IPS DF 4.7 (cell line): ENCODE results near the gene LIPH.
"Not testable (repeated sequence)": the region's sequence is repeated elsewhere in the genome, so short reads cannot be mapped to it uniquely, and the experiment has no call there.

ENCODE experiments used
- DNase-seq: peaks from one replicate; pipeline ENCODE4 v3.0.0-alpha.2; 2013; ENCODE audit warnings: low spot score; ENCODE audit errors: extremely low read depth

The LIPH gene

DNA sequence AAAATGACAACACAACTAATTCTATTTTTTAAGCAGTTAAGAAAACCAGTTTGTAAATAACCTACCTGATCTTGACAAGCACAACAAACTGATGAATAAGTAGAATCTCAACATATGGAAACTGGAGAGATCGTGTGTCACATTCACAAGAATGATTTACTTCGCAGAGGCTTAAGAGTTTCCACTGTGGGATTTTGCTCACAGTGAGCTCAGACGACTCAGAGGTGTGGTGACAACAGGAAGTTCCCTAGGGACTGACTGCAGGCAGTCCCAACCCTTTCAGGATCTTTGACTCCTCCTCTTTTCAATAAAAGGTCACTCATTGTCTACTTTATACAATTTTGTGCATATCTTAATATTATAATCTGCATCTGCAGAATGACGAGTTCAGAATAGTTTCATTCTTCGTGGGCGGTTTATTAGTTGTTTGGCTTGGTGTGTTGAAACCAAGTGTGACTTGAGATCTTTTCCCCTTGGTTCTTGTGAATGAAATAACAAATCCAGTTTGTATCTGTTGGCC lies at the start of gene LIPH:
TSS of gene LIPH (minus strand) at position 231 of the 520 bp plus-strand sequence. CDS start at position 114, 117 bp downstream.
- no peak for DNase-seq

DNA sequence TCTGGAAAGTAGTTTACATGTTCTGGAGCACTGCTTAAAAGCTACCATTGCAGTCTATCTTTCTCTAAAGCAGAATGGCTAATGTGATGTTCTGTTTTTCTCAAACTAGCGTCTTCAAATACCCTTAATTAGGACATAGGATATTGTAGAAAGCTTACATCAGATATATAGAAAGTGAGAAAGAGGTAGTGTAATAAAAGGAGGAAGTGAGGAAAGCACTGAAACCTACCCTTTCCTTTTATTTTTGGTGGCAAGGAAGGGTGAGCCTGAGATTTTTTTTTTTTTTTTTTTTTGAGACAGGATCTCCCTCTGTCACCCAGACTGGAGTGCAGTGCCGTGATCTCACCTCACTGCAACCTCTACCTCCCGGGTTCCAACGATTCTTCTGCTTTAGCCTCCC lies 43.1 kb upstream of the LIPH start:
- no peak for DNase-seq

DNA sequence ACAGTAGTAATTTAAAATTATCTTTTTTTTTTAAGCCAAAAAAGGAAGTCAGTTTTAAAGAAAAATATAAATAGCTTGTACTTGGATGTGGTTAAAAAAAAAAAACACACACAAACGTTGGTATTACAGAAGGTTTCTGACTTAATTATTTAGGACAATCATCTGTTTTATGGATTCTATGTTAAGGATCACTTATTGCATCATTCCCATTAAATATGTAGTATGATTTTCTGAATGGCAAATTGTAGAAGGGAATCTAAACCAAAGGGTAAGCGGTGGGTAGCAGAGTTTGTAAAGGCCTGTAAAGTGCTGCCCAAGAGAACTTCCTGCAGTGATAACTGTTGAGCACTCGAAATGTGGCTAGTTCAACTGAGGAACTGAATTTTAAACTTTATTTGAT lies 41.7 kb upstream of the LIPH start:
- DNase-seq: no peak

DNA sequence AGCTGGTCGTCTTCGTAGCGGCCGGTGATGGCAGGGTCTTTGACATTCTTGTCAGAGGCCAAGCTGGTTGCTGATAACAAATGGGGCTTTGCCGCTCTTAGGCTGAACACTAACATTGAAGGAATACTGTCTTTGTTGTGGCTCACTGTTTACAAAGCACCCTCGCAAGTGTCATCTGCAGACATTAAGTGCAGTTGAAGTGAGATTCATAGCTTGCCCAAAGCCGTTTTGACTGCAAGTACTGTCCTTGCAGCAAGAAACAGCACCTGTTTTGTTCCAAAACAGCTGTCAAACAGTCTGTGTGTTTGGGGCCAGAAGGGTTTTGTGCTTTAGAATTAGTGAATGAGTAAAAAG lies 34.3 kb upstream of the LIPH start:
- no peak for DNase-seq

DNA sequence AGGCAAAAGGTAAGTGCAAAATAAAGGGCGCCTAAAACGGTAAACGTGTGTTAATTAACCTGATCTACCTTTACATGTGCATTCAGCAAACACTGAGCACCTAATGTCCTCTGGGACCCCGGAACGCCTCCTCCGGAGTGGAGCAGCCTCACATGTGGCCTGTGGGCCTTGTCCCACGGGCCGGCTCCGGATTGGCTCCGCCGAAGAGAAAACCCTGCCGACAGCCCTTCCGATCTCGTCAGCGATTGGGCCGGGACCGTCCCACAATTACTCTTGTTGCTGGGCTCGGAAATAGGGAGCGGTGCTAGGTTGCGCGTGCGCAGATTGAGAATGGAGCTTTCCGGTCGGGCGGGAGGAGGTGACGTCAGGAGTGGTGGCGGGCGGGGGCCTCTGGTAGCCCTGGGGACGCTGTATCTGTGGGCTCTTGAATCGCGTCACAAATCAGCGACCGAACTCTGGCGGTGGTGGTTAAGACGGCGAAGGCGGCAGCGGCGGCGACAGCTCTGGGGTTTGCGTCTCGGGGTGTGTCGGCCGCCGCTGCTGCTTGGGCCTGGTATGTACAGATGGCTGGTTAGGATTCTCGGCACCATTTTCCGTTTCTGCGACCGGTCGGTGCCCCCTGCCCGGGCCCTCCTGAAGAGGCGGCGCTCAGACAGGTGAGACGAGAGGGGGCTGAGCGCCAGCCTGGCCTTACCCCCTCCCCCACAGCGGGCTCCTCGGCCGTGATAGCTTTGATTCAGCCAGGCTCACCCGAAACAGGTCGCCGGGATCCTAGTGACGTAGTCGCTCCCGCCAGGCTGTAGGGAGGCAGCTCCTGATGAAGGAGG lies 33.7 kb upstream of the LIPH start, which contains the start of gene SENP2:
TSS of gene SENP2 (plus strand) at position 437 of the 827 bp plus-strand sequence. CDS start at position 556, 119 bp downstream.
- peak; percentile 91 for DNase-seq

DNA sequence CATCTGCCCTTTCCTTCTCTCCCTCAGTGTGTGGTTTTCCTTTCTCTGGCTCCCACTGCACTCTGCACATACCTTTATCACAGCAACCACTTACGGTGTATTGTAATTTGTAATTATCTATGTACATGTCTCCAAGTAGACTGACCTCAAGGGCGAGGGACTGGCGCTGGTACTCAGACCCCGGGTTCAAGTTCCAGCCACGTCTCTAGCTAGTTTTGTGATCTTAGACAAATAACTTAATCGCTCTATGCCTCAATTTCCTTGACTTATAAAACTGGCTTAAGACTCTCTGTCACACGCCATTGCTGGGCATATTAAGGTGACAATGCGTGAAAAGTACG lies 33.1 kb upstream of the LIPH start:
- no peak for DNase-seq

DNA sequence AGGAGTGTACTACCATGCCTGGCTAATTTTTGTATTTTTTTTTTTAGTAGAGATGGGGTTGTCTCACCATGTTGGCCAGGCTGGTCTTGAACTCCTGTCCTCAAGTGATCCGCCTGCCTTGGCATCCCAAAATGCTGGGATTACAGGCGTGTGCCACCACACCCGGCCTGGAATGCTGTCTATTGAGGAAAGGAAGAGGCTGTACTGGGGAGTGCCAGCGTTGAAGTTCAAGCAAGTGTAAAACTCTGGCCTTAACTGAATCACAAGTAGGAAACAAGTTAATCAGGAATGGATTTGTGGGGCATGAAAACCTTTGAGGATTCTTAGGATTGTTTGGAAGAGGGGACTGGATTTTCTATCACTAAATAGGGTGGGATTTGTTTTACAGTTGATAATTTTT lies 32.3 kb upstream of the LIPH start:
- DNase-seq: no peak

DNA sequence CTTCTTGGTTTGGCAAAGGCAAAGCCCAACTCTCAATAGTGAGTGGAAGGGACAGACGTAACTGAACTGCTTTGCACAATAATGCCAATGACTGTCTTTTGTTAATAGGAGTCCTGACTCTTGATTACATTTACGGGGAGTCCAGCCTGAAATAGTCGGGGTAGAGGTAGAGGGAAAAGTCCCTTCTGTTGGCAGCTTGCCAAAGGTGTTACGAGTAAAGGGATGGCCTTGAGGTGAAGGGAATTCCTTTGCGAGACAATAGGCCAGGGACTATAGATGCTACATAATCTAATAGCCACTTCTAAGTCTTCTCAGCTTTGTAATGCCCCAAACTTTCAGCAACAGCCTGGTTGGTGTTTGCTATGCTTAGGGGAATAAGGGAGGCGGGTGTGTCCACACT lies 31.5 kb upstream of the LIPH start:
- DNase-seq: no peak

DNA sequence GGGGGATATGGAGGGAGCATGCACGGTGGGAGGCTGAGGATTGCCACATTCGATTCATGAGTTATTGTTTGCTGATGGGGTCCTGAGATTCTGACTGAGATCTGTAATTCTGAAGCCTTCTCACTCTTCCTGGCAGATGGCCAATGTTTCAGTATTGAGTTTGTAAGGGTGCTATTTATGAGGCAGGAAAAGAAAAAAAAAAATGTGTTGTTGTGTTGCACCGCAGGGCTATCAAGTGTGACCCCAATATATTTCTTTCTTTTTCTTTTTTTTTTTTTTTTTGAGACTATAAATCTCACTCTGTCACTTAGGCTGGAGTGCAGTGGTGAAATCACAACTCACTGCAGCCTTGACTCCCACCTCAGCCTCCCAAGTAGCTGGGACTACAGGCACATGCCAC lies 30.5 kb upstream of the LIPH start:
- DNase-seq: no peak

DNA sequence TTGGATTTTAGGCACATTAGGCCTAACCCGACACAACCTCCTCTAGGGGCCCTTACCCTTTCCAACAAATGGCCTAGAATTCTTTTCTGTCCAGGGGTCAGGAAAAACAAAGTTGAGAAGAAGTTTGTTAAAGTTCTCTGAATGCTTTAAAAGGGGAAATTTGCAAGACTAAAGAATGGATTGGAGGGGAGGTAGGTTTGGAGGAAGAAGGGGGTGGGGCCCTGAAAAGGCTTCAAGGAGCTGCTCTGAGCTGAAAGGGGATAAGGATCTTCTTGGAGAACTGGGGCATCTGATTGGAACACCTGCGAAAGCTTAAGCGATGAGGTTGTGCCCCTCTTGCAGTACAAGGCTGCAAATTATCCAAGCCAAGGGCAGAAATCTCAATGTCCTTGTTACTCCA lies 29.8 kb upstream of the LIPH start:
- peak; percentile 90 for DNase-seq

DNA sequence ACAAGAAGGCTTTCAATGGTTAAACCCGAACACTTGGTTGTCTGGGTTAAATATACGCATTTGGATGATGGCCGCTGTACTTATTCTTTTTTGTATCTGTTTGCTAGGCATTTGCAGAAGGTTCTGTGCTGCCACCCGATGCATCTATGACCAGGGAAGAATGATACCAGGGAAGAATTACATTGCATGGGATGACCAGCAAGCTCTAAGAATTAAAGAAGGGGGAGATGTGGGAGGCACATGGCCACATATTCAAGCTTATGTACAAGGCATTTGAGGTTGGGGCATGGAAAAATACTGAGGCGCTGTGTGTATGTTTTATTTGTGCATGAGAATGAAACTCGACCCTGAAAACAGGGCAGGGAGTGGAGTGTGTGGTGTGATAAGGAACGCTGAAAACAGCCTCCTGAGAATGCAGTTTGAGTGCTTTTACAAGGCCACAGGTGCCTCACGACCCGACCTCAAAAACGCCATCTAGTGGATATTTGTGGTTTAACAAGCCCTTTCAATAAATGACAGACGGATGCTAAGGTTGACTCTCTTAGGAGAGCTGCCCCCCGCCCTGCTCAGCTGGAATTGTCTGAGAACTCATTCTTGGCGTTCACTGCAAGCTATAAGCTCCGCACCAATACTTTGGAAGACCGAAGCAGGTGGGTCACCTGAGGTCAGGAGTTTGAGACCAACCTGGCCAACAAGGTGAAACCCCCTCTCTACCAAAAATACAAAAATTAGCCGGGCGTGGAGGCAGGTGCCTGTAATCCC lies 22.9 kb upstream of the LIPH start:
- DNase-seq: not testable (repeated sequence)

DNA sequence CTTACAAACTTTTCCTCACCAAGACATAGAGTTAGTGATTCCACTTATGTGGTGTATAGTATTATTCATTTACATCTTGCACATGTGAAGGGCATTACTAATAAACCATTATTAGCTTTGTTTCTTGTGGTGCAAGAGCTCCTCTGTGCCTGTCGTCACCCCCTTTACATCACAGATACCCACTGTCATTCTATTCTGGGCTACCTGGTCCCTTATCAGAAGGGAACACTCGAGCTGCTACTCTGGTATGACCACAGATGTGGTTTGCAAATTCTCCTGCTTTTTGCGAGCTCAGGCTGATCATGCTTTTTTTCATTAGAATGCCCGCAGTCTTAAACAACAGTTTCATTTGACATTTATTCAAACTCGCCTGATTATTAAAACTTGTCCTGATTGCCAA lies 19.8 kb upstream of the LIPH start:
- no peak for DNase-seq

DNA sequence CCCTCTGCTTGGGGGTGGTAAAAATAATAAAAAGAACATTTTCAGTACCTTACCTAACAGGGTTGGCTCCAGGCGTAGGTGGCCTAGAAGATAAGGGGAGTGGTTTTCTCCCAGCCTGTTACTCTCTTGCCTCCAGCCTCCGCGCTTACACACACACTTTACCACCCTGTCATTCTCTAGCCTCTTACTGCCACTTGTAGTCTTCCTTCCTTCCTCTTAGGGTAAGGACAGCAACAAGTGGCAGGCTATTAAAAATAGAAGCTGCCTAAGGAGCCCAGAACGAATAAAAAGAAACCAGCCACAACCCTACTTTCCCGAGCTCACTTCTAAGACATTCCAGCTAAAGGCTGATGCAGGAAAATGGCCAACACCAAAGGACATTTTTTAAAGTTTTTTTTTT lies 9.6 kb upstream of the LIPH start:
- no peak for DNase-seq

DNA sequence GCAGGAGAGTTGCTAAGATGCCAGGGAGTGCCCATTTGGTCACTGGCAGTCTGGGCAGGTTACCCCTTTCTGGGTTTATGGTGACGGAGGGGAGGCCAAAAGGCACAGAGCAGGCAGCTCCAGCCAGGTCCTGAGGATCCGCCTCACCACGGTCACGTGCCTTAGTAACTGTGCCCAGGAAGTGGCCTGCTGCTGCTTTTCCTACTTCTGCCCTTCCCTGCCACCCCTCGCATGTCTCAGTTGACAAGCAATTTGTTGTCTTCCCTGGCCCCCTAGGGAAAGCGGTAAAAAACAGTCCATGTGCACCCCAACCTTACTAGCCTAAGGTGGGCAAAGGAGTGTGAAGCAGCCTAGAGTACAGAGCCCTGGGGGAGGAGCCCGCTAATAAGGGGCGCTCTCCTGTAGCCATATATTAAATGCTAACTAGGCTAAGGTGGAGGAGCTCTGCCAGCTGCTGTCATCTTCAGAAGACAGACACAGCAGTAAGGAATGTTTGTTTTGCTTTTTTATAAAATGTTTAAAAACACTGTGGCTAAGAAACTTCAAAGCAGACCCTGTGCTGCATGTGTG lies 9.1 kb upstream of the LIPH start:
- no peak for DNase-seq

DNA sequence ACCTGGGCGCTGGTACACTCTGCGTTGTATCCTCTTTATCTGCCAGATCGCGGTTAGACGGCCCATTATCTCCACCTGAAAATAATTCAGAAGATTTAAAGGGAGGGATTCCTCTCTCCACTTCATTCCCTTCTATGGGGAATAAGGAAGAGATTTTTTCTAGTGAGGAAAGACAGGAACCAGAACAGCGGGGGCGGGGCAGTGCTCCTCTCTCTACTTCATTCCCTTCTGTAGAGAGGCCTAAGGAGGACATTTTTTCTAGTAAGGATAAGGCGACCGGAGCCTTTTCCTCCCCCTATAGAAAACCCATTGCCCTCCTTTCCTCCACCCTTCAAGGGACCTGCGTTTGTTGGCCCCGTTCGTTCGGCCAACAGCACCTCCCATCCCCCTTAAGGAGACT lies 8.3 kb upstream of the LIPH start:
- DNase-seq: no peak

DNA sequence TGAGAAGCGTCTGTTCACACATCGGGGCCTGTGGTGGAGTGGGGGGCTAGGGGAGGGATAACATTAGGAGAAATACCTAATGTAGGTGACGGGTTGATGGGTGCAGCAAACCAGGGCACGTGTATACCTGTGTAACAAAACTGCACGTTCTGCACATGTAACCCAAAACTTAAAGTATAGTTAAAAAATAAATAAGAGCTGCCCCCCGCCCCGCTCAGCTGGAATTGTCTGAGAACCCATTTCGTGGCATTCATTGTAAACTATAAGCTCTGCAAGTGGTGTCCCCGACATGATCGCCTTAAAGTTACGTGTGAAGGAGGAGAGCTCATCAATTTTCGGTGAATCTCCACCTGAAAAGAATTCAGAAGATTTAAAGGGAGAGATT lies 7.3 kb upstream of the LIPH start:
- DNase-seq: no peak

DNA sequence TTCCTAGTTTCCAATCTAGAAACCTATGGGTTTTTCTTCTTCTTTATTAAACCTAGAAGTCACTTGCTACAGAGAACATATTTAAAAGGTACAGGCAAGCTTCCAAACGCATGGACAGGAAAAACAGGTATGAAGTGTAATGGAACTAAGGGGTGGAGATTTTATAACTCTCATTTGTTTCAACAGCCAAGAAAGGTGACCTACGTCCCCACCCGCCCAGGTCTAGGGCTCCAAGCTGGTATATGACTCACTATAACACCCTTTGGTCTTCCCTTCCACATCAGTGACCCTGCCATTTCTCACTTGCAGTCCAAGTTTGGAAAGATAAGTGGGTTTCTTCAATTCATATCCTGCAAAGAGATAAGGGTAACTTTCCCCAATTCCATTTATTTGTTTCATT lies 6.0 kb upstream of the LIPH start:
- DNase-seq: no peak

DNA sequence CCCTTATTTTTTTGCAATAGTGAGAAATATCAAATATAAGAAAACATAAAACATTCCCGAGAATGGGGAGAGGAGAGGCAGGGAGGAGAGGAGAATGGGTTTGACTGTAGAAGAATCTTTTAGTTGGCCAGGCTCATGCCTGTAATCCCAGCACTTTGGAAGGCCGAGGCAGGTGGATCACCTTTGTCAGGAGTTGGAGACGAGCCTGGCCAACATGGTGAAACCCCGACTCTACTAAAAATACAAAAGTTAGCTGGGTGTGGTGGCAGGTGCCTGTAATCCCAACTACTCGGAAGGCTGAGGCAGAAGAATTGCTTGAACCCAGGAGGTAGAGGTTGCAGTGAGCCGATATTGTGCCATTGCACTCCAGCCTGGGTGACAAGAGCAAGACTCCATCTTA lies 4.3 kb upstream of the LIPH start:
- DNase-seq: not testable (repeated sequence)

DNA sequence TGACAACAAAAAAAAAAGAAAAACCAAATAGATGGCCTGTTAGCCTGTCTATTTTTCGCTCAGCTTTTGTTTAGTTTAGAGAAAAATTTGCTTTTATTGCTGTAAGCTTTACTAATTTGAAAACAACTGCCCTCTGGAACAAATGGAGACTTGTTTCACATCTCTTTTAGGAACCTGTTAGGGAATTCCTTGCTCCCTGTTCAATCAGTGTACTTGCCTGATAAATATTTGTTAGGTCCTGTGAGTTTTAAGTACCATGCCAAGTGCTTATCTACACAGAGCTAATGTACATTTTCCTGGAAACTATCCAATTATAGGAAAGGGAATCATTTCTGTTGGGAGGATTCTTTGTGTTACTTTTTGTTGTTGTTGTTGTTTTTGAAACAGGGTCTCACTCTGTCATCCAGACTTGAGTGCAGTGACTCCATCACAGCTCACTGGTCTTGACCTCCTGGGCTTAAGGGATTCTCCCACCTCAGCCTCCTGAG lies 3.5 kb upstream of the LIPH start:
- DNase-seq: no peak

DNA sequence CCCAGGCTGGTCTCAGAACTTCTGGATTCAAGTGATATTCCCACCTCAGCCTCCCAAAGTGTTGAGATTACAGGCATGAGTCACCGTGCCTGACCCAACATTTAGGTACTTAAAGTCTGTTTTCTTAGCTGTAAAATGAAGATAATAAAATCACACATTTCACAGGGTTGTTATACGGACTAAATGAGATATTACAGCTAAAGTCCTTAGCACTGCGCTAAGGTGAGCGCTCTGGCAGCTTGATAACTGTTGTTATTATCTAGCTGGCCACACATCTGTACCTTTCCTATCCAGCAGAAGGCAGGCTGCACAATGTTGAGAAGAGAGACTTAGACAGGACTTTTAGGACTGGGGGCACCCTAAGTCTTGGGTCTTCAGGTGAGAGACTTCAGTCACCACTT lies 2.7 kb upstream of the LIPH start:
- DNase-seq: no peak

DNA sequence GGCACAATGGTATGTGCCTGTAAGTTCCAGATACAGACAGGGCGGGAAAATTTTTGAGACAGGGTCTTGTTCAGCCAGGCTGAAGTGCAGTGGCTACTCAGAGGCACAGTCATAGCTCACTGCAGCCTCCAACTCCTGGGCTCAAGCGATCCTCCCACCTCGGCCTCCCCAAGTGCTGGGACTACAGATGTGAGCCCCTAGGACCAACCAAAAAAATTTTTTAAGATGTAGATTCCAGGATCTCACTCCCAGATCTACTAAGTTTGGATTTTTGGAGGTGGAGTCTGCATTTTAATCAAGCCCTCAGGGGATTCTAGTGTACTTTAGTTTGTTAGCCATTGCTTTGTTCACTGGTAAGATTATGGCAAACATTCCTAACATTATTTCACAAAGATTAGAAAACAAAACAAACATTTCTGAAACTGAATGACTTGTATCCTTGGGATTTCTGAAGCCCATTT lies 2.7 kb downstream of the LIPH start:
- DNase-seq: no peak

DNA sequence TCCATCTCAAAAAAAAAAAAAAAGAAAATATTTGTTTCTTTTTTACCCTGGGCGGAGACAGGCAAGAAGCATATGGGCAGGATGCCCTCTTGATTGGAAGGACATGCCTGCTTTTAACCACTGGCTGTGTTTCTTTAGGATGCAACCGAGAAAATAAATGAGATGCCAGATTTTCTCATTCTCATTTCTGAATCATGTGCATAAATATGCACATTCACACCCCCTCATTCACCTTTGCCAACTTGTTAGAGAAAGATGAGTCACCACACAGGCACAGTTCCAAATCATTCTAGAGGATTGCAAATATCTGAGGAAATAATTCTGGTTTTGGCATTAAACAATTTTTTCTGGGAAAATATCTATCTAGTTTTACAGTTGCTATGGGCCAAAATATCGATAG lies 3.3 kb downstream of the LIPH start:
- no peak for DNase-seq
